GM23338 (cell line): ENCODE measurements around the gene RNF220.

Experiments used
- CREB1 ChIP-seq: fragments of 250-450 bp; sonication (Bioruptor Pico); IDR thresholded peaks from 2 replicates; pipeline ENCODE4 v1.5.0; 2020; ENCODE audit warnings: low read depth, mild to moderate bottlenecking, moderate library complexity
- CTCF ChIP-seq, 2 experiments: fragments of 200-600 bp in 1 of 2; sonication (generic) in 1 of 2; conservative IDR thresholded peaks; 2 replicates each; pipeline versions ENCODE4 v1.5.1 to v1.6.1; 2016 to 2017; ENCODE audit warnings: antibody characterized with exemption in 2 of 2, low read depth in 2 of 2, mild to moderate bottlenecking in 2 of 2, moderate library complexity in 1 of 2
- EZH2 ChIP-seq: fragments of 200-600 bp; sonication (generic); IDR thresholded peaks from one replicate; pipeline ENCODE4 v1.8.0; 2017; ENCODE audit warnings: antibody characterized with exemption, mild to moderate bottlenecking, low read depth; ENCODE audit not compliant: unreplicated experiment
- EZH2phosphoT487 ChIP-seq: fragments of 200-600 bp; sonication (generic); IDR thresholded peaks from one replicate; pipeline ENCODE4 v1.8.1; 2018; ENCODE audit warnings: antibody characterized with exemption; ENCODE audit not compliant: unreplicated experiment
- JUNB ChIP-seq: IDR thresholded peaks from one replicate; pipeline ENCODE4 v1.6.1; 2016; ENCODE audit warnings: antibody characterized with exemption; ENCODE audit not compliant: unreplicated experiment
- NANOG ChIP-seq: IDR thresholded peaks from 2 replicates; pipeline ENCODE4 v1.6.1; 2016; ENCODE audit warnings: antibody characterized with exemption, borderline replicate concordance
- POLR2AphosphoS5 ChIP-seq: IDR thresholded peaks from 2 replicates; pipeline ENCODE4 v1.6.1; 2016; ENCODE audit warnings: antibody characterized with exemption, low read depth
- REST ChIP-seq: IDR thresholded peaks from one replicate; pipeline ENCODE4 v1.6.1; 2018; ENCODE audit warnings: antibody characterized with exemption; ENCODE audit not compliant: unreplicated experiment
- STAT1 ChIP-seq: IDR thresholded peaks from one replicate; pipeline ENCODE4 v1.6.1; 2016; ENCODE audit warnings: antibody characterized with exemption; ENCODE audit not compliant: unreplicated experiment
- ZNF114 ChIP-seq: fragments of 250-450 bp; sonication (Bioruptor Pico); IDR thresholded peaks from 2 replicates; pipeline ENCODE4 v1.5.0; 2020; ENCODE audit warnings: mild to moderate bottlenecking, moderate library complexity
- ZNF331 ChIP-seq: fragments of 250-450 bp; sonication (Bioruptor Pico); IDR thresholded peaks from 2 replicates; pipeline ENCODE4 v1.5.0; 2020; ENCODE audit warnings: low read depth, mild to moderate bottlenecking, moderate library complexity
- TF ChIP-seq, protein P1 (sequence below): IDR thresholded peaks from 2 replicates; pipeline ENCODE4 v1.6.1; 2016; ENCODE audit warnings: antibody characterized with exemption

DNA sequence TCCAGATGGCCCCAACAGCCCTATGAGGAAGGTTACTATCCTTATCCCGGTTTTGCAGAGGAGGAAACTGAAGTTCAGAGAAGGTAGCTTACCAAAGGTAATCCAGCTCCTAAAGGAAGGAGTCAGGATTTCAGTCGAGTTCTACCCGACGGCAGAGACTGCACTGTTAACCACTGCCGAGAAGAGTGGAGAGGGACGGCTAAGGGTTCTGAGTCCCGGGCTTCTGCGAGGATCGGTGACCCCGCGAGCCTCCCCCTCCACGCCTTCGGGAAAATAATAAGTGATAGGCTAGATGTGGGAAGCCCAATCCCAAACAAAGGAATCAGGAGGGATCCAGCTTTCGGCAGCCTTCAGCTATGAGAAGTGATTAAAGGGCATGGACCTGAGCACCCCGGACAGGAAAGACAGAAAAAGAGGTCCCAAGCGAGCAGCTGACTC, 268.6 kb downstream of the RNF220 start:
- TF ChIP-seq CTCF (conservative IDR thresholded peaks at IDR 0.05; ENCODE audit: low read depth in 2 of 2) (no peak), POLR2AphosphoS5 (no peak; the same call in 1 of the 2 replicates), EZH2 (no peak), CREB1 (CRISPR knock-in tag) (no peak), ZNF114 (CRISPR knock-in tag) (no peak), EZH2phosphoT487 (no peak), REST (no peak), NANOG (no peak), STAT1 (no peak), ZNF331 (CRISPR knock-in tag) (no peak), JUNB (no peak)
- TF ChIP-seq, protein P1, sequence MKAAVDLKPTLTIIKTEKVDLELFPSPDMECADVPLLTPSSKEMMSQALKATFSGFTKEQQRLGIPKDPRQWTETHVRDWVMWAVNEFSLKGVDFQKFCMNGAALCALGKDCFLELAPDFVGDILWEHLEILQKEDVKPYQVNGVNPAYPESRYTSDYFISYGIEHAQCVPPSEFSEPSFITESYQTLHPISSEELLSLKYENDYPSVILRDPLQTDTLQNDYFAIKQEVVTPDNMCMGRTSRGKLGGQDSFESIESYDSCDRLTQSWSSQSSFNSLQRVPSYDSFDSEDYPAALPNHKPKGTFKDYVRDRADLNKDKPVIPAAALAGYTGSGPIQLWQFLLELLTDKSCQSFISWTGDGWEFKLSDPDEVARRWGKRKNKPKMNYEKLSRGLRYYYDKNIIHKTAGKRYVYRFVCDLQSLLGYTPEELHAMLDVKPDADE = no peak
